HCT116 (cell line): ENCODE data around the gene PDSS2. TPM values are rescaled to one million over a fixed set of nuclear protein-coding genes. Genes with fewer than 3 reads are reported as not detected.

ENCODE experiments used
- ATAC-seq: fragments of 200-7000 bp; cut with Tn5 transposase; 2 replicates; pipeline ENCODE4 v1.9.1; 2020; ENCODE audit warnings: mild to moderate bottlenecking, moderate library complexity
- BruUV-seq: library from RNA; stranded (reverse); fragments of 400-500 nt; replicated peaks from 2 replicates; lab custom pipeline; 2021; lab: Mats Ljungman, UMichigan
- CTCF ChIA-PET: fragments of 300-600 bp; sonication (Branson Sonifier 250); formaldehyde crosslinking; loops from one replicate; lab custom pipeline; 2021; ENCODE audit warnings: antibody characterized with exemption; lab: Charles Lee
- POLR2A ChIA-PET: fragments of 300-600, 350-600 bp; sonication (Branson Sonifier 250); formaldehyde crosslinking; loops from one replicate; lab custom pipeline; 2021; ENCODE audit warnings: antibody characterized with exemption; lab: Charles Lee
- RAD21 ChIA-PET, 2 experiments: fragments of 300-600 bp; sonication (Branson Sonifier 250); formaldehyde crosslinking; loops; one replicate each; lab custom pipeline; 2023; ENCODE audit warnings: low total read pairs in 2 of 2; ENCODE audit not compliant: uncharacterized antibody in 2 of 2, unreplicated experiment in 2 of 2, low non-redundant PET in 1 of 2; lab: Charles Lee
- DNase-seq: peaks from one replicate; pipeline ENCODE4 v3.0.0-alpha.2; 2010; ENCODE audit warnings: low read depth, low spot score
- H2AFZ ChIP-seq: fragments of 200-600 bp; shearing (Covaris generic), sonication (generic); 2 replicates; pipeline ENCODE4 v1.6.1; 2017; ENCODE audit warnings: low read depth, mixed run types, mixed read lengths, antibody characterized with exemption, low read length; ENCODE audit not compliant: poor library complexity, severe bottlenecking
- H3K27ac ChIP-seq: 2 replicates; pipeline ENCODE4 v1.5.1; 2012; ENCODE audit warnings: low read depth, low read length
- H3K27me3 ChIP-seq: fragments of 200-600 bp; sonication (generic); 2 replicates; pipeline ENCODE4 v1.6.1; 2016; ENCODE audit warnings: mixed run types, low read length, mixed read lengths; ENCODE audit not compliant: insufficient read depth
- H3K36me3 ChIP-seq, 2 experiments: fragments of 200-500 bp in 1 of 2; fragments of 200-600 bp in 1 of 2; sonication (Bioruptor generic) in 1 of 2; sonication (generic) in 1 of 2; 2 replicates each; pipeline versions ENCODE4 v1.5.1 to v1.6.1; 2014 to 2016; ENCODE audit warnings: low read length in 2 of 2, inconsistent platforms in 1 of 2, mixed read lengths in 1 of 2, mixed run types in 1 of 2; ENCODE audit not compliant: insufficient read depth in 2 of 2, control insufficient read depth in 1 of 2
- H3K4me1 ChIP-seq, 2 experiments: fragments of 200-600 bp in 1 of 2; sonication (generic) in 1 of 2; 2 replicates each; pipeline versions ENCODE4 v1.5.1 to v1.6.1; 2012 to 2017; ENCODE audit warnings: low read length in 2 of 2, inconsistent platforms in 1 of 2, mild to moderate bottlenecking in 1 of 2, mixed read lengths in 1 of 2, mixed run types in 1 of 2, moderate library complexity in 1 of 2; ENCODE audit not compliant: insufficient read depth in 2 of 2, control insufficient read depth in 1 of 2
- H3K4me2 ChIP-seq: fragments of 200-600 bp; sonication (generic); 2 replicates; pipeline ENCODE4 v1.6.1; 2017; ENCODE audit warnings: mixed run types, low read length, mixed read lengths
- H3K4me3 ChIP-seq, 2 experiments: fragments of 200-600 bp in 1 of 2; sonication (generic) in 1 of 2; replicated peaks in 1 of 2; 2 replicates each; pipeline ENCODE4 v1.5.1; 2011 to 2016; ENCODE audit warnings: low read length in 2 of 2, control low read depth in 1 of 2, low read depth in 1 of 2, mild to moderate bottlenecking in 1 of 2, mixed read lengths in 1 of 2, mixed run types in 1 of 2
- H3K79me2 ChIP-seq: fragments of 200-600 bp; sonication (generic); 2 replicates; pipeline ENCODE4 v1.6.1; 2017; ENCODE audit warnings: mild to moderate bottlenecking, mixed run types, low read length, moderate library complexity, mixed read lengths; ENCODE audit not compliant: insufficient read depth
- H3K9ac ChIP-seq: fragments of 200-600 bp; sonication (generic); 2 replicates; pipeline ENCODE4 v1.6.1; 2016; ENCODE audit warnings: low read length, mixed read lengths
- H3K9me2 ChIP-seq: fragments of 200-600 bp; sonication (generic), shearing (Covaris generic); 2 replicates; pipeline ENCODE4 v1.6.1; 2017; ENCODE audit warnings: mixed run types, mild to moderate bottlenecking, moderate library complexity; ENCODE audit not compliant: insufficient read depth
- H3K9me3 ChIP-seq, 2 experiments: fragments of 200-500 bp in 1 of 2; fragments of 200-600 bp in 1 of 2; sonication (Bioruptor generic) in 1 of 2; sonication (generic) in 1 of 2; 2 replicates each; pipeline ENCODE4 v1.6.1; 2014 to 2017; ENCODE audit warnings: low read length in 2 of 2, mixed read lengths in 2 of 2, inconsistent platforms in 1 of 2, low read depth in 1 of 2, mild to moderate bottlenecking in 1 of 2, mixed run types in 1 of 2, moderate library complexity in 1 of 2; ENCODE audit not compliant: control insufficient read depth in 1 of 2, insufficient read depth in 1 of 2
- H4K20me1 ChIP-seq: fragments of 200-600 bp; sonication (generic), shearing (Covaris generic); 2 replicates; pipeline ENCODE4 v1.6.1; 2017; ENCODE audit warnings: mixed run types, mild to moderate bottlenecking, moderate library complexity; ENCODE audit not compliant: insufficient read depth
- EZH2phosphoT487 ChIP-seq: fragments of 200-600 bp; IDR thresholded peaks from 2 replicates; pipeline ENCODE4 v1.6.1; 2018; ENCODE audit warnings: antibody characterized with exemption, borderline replicate concordance
- JUND ChIP-seq: IDR thresholded peaks from 2 replicates; pipeline ENCODE4 v1.6.1; 2012
- MAX ChIP-seq: IDR thresholded peaks from 2 replicates; pipeline ENCODE4 v1.6.1; 2012
- RAD21 ChIP-seq: IDR thresholded peaks from 2 replicates; pipeline ENCODE4 v1.6.1; 2012; ENCODE audit warnings: low read depth, mild to moderate bottlenecking
- REST ChIP-seq: IDR thresholded peaks from 2 replicates; pipeline ENCODE4 v1.6.1; 2012; ENCODE audit warnings: low read depth
- SIN3A ChIP-seq: IDR thresholded peaks from 2 replicates; pipeline ENCODE4 v1.6.1; 2012; ENCODE audit warnings: low read depth
- intact Hi-C: fragments of 100-400 bp; cut with micrococcal nuclease; formaldehyde crosslinking; loops from 2 replicates; pipeline ENCODE4 v1.10.0; 2022
- total RNA-seq: library from RNA; stranded (reverse); gene quantifications from one replicate; pipeline ENCODE4 v1.2.1, GENCODE V29; 2021; ENCODE audit not compliant: unreplicated experiment

Gene PDSS2
- total RNA-seq, 1 experiment from 2014 or later, result 12.2 TPM

DNA sequence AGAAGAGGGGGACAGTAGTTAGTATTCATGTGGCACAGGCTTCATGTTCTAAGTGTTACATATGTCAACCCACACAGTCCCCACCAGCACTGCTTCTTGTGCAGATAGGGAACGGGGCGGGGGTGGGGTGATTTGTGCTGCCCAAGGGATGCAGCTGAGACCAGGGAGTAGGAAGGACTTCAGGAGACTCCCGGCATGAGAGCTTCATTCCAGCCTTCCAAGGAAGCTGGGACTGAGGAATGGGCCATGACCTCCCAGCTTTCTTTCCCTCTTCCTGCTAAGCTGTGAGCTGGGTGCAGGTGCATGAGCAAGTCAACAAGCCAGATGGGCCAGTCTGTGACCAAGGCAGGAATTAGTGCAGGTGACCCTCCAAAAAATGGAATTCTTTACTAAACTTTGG is 353.2 kb downstream of the PDSS2 start:
- ChIA-PET POLR2A (no interaction called here), RAD21 (no interaction called here), CTCF (no interaction called here)
- ATAC-seq (no peak), DNase-seq (no peak)
- no peak overlapping the region for H3K27ac ChIP-seq
- intact Hi-C loops, result no loop called here
- H4K20me1 ChIP-seq, result no peaks in the 10 kb centered on the region
- H3K4me3 ChIP-seq, result no peak overlapping the region
- H3K4me2 ChIP-seq, result no peak overlapping the region
- no peaks in the 10 kb centered on the region for H3K79me2 ChIP-seq
- no peak overlapping the region for H3K9ac ChIP-seq
- H3K4me1 ChIP-seq, result peaks cover 0 to 3% of the 10 kb centered on the region in 2 experiments; a peak in 1 of 4 replicates
- H3K27me3 ChIP-seq, result no peaks in the 10 kb centered on the region
- TF ChIP-seq REST (no peak), SIN3A (no peak), JUND (no peak), MAX (no peak), RAD21 (no peak), EZH2phosphoT487 (no peak)
- BruUV-seq, result no TSS peak
- no peaks in the 10 kb centered on the region for H3K9me2 ChIP-seq
- H3K9me3 ChIP-seq, result no peaks in the 10 kb centered on the region
- no peak overlapping the region for H2AFZ ChIP-seq
- no peaks in the 10 kb centered on the region for H3K36me3 ChIP-seq
